IMR-90 (cell line): ENCODE measurements around the gene DACH1.

ENCODE experiments used
- BHLHE40 ChIP-seq: fragments of 150-350 bp; IDR thresholded peaks from 2 replicates; pipeline ENCODE4 v1.6.1; 2016; ENCODE audit warnings: mild to moderate bottlenecking, low read depth, low read length
- CEBPB ChIP-seq: IDR thresholded peaks from 2 replicates; pipeline ENCODE4 v1.6.1; 2012; ENCODE audit warnings: low read depth, low read length, improper control_type of control experiment
- CHD1 ChIP-seq: IDR thresholded peaks from 2 replicates; pipeline ENCODE4 v1.6.1; 2012; ENCODE audit warnings: low read depth, low read length, improper control_type of control experiment
- CTCF ChIP-seq: conservative IDR thresholded peaks from 2 replicates; pipeline ENCODE4 v1.5.1; 2012; ENCODE audit warnings: mild to moderate bottlenecking, low read depth, low read length, improper control_type of control experiment
- ELK1 ChIP-seq: fragments of 150-350 bp; IDR thresholded peaks from 2 replicates; pipeline ENCODE4 v1.6.1; 2016; ENCODE audit warnings: low read depth, mild to moderate bottlenecking, low read length, moderate library complexity, borderline replicate concordance
- MAFK ChIP-seq: IDR thresholded peaks from 2 replicates; pipeline ENCODE4 v1.6.1; 2012; ENCODE audit warnings: low read depth, low read length, improper control_type of control experiment
- MXI1 ChIP-seq: IDR thresholded peaks from 2 replicates; pipeline ENCODE4 v1.6.1; 2012; ENCODE audit warnings: low read depth, mild to moderate bottlenecking, low read length, moderate library complexity, borderline replicate concordance
- NFE2L2 ChIP-seq: fragments of 150-350 bp; IDR thresholded peaks from 2 replicates; pipeline ENCODE4 v1.6.1; 2016; ENCODE audit warnings: low read depth, mild to moderate bottlenecking, low read length
- POLR2A ChIP-seq: IDR thresholded peaks from 2 replicates; pipeline ENCODE4 v1.6.1; 2012; ENCODE audit warnings: mild to moderate bottlenecking, low read depth, low read length
- RAD21 ChIP-seq: IDR thresholded peaks from 2 replicates; pipeline ENCODE4 v1.6.1; 2012; ENCODE audit warnings: low read length, improper control_type of control experiment
- RCOR1 ChIP-seq: IDR thresholded peaks from 2 replicates; pipeline ENCODE4 v1.6.1; 2012; ENCODE audit warnings: mild to moderate bottlenecking, low read length, improper control_type of control experiment; ENCODE audit not compliant: insufficient replicate concordance
- RFX5 ChIP-seq: IDR thresholded peaks from 2 replicates; pipeline ENCODE4 v1.8.0; 2012; ENCODE audit warnings: low read depth, mild to moderate bottlenecking, low read length, moderate library complexity
- SMC3 ChIP-seq: fragments of 150-350 bp; IDR thresholded peaks from 2 replicates; pipeline ENCODE4 v1.6.1; 2016; ENCODE audit warnings: low read depth, mild to moderate bottlenecking, antibody characterized with exemption, low read length, moderate library complexity
- USF2 ChIP-seq: fragments of 150-350 bp; IDR thresholded peaks from 2 replicates; pipeline ENCODE4 v1.6.1; 2017; ENCODE audit warnings: mild to moderate bottlenecking, antibody characterized with exemption, low read length, low read depth

GRCh38 chr13:71906448-71906847 lies 39.4 kb upstream of the DACH1 start:
- TF ChIP-seq CTCF (no peak), SMC3 (no peak), POLR2A (no peak), CEBPB (no peak), NFE2L2 (no peak), RCOR1 (no peak), CHD1 (no peak), RAD21 (no peak), USF2 (no peak), MXI1 (no peak), ELK1 (no peak), BHLHE40 (no peak), RFX5 (no peak), MAFK (no peak)
